ENCODE results near the gene CELSR1.

The CELSR1 gene

GRCh38 chr22:46320166-46320710 lies 217.2 kb downstream of the CELSR1 start:
- no peak for TF ChIP-seq CTCF (IDR thresholded peaks at IDR 0.05)

GRCh38 chr22:46319319-46319718 lies 218.1 kb downstream of the CELSR1 start:
- no peak for TF ChIP-seq CTCF (IDR thresholded peaks at IDR 0.05)

GRCh38 chr22:46318576-46318975 lies 218.8 kb downstream of the CELSR1 start:
- no peak for TF ChIP-seq CTCF (IDR thresholded peaks at IDR 0.05)

GRCh38 chr22:46317646-46318045 lies 219.8 kb downstream of the CELSR1 start:
- TF ChIP-seq CTCF (IDR thresholded peaks at IDR 0.05) = no peak

GRCh38 chr22:46315976-46316375 lies 221.4 kb downstream of the CELSR1 start:
- no peak for TF ChIP-seq CTCF (IDR thresholded peaks at IDR 0.05)

GRCh38 chr22:46312056-46312455 lies 225.4 kb downstream of the CELSR1 start:
- TF ChIP-seq CTCF (IDR thresholded peaks at IDR 0.05) = no peak
